ENCODE measurements around the gene KIF24.
"Not testable (repeated sequence)": the region's sequence is repeated elsewhere in the genome, so short reads cannot be mapped to it uniquely, and the experiment has no call there.

KIF24 gene

DNA sequence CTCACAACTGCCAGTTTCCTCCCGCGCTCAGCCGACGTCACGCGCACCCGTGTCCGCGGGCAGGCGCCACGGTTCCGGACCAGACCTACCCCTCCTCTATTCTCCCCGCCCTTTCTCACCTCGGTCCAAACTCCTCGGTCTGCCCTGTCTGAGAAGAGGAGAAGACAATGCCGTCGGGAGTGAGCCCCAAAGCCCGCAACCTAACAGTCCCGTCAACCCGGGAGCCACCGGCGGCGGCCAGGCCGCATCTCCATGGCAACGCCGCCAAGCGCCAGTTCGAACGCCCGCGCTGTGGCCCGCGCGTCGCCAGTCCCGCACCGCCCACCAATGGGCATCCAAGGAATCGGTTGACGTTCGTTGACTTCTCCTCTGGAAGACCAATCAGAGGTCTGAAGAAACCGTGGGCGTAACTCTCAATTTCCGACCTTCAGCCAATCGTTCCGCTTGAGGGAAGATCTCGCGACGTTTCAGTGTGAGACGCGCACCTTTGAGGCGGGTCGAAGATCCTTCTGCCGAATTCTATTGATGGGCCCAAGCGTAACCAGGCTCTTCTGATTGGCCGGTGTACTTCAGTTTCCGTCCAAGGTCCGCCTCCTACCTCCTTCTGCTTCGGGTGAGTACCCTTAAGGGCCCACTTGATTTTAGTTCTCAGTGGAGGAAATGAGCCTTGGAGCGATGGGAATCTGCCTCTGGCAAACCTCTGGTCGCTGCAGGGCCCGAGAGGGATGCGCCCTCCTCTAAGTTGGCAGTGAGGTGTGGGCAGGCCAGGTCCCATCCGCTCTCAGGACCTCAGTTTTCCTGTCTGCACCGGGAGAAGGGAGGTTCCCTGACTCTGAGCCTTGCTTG is at the start of gene KIF24, which contains the start of gene NUDT2:
TSS of gene KIF24 (minus strand) at position 282 of the 846 bp plus-strand sequence. CDS start 17,922 bp downstream, outside the sequence.
TSS of gene NUDT2 (plus strand) at position 583 of the 846 bp plus-strand sequence. CDS start 9,471 bp downstream, outside the sequence.
- peak; percentile 85 to 86 for DNase-seq (ENCODE audit: low read depth in 2 of 2)

DNA sequence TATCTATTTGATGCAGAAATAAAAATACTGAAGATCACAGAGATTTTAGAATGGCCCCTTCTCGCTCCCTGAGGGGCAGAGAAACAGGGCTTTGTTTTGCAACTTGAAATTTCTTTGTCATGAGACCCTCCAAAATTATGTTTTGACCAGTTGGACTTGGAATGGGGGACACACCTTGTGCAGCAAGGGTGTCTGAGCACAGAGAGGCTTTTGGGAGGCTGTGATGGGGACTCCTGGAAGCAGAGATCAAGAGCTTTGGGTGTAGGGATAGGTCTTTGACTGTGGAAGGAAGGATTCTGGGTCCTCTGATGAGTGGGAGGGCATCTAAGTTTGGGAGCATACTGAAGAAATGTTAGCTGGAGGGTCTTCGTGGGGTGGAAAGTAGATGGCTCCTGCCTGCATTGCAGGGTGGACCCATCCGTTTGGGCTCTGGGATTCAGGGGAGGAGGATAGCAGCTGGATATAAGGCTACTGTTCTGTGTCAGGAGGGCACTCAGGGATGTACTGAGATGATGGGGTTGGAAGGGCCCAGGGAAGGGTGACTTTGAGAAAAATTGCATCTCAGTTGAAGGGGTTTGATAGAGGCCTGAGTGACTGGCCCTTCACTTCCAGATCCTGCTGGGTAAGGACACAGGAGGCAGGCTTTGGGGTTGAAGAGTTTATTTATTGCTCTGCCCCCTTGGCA is 49.5 kb upstream of the KIF24 start:
- DNase-seq (ENCODE audit: low read depth in 2 of 2) = no peak

GRCh38 chr9:34377404-34377746 is 48.3 kb upstream of the KIF24 start:
- DNase-seq (ENCODE audit: low read depth in 2 of 2) = no peak

- DNase-seq (ENCODE audit: low read depth in 2 of 2) = peak; percentile 86 to 93
These were observed 47.7 kb upstream of the KIF24 start, which contains the start of gene MYORG for GRCh38 chr9:34376596-34377403. Gene MYORG, minus strand, starts transcription at chr9:34376898. Its CDS starts 3,955 bp downstream, at chr9:34372943.

DNA sequence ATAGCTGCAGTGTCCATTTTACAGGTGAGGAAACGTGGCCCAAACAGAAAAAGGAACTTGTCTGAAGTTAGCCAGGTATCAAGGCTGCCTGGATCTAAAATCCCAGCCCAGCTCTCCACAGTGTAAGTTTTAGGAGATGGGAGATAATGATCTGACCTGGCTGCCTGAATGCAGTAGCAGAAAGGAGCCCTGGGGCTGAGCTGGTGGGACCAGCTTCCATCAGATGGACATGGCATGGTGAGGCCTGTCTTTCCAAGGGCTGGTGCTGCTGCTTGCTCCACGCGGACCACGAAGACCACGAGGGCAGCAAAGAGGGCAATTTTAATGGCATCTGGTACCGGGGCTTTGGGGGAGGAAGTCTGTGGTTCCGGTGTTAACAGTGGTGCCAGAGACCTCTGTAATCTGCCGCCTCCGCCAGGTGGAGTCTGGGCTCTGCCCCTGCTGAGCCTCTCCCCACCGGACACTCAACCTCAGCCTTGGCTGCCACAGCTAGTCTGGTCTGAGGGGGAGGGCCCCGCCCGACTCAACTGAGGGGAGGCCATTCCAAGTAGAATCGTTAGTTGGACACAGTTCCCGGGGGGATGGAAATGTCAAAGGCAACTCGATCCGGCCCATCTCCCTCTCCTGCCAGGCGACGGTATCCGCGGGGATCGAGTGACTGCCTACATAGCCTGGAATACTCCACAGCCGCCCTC is 47.0 kb upstream of the KIF24 start:
- no peak for DNase-seq (ENCODE audit: low read depth in 2 of 2)

DNA sequence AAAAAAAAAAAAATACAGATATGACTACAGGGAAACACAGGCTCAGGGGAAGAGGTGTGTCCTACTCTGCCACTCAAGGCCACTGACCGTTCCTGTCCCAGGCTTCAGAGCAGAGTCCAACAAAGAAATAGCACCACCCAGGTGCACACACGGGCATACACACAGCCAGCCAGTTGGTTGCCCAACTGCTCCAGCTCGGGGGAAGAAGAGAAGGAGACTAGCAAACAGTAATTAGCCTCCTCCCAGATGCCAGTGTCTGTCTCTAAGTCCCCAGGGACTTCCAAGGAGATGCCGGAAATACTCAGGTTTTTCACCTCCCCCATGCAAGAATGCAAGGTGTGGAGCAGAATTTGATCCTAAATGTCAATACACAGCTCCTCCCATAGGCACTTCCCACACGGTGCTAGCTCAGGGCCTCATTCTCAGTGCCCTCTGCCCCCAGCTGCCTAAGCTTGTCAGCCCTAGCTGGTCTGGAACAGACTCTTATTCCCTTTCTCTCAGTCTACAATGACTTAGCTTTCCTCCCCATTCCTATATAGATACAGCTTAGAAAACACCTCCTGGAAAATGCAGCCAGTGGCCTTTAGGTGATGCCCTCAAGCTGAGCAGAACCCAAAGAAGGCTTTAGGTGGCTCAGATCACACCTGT is 46.0 kb upstream of the KIF24 start:
- no peak for DNase-seq (ENCODE audit: low read depth in 2 of 2)

DNA sequence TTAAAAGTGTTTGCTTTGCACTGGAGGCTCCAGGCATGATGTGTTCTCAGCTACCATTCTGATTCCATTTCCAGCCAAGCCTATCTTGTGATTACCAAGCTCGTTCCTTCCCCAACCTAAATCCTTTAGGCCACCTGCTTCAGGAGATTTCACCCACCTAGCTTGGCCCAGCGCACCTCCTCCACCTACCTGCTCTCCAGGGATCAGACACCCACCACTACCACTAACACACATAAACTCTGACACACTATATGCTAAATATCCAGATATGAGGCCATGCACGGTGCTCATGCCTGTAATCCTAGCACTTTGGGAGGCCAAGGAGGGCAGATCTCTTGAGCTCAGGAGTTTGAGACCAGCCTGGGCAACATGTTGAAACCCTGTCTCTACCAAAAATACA is 45.3 kb upstream of the KIF24 start:
- no peak for DNase-seq (ENCODE audit: low read depth in 2 of 2)

DNA sequence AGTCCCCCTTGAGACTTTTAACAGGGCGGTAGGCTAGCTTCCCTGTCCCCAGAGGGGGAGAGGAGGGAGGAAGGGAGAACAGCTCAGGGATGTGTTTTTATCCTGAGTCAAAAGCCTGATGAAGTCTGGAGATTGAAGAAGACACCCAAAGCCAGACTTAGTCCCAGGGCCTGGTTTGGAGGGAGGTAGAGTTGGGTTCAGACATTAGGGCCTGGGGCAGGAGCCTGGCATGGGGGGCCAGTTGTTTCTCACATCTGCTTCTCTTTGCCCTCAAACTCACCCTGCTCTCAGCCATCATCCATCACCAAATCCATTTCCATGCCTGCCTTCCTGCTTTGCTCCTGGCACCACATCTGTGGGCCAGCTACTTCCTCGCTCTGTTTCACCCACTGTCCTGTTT is 44.7 kb upstream of the KIF24 start:
- no peak for DNase-seq (ENCODE audit: low read depth in 2 of 2)

DNA sequence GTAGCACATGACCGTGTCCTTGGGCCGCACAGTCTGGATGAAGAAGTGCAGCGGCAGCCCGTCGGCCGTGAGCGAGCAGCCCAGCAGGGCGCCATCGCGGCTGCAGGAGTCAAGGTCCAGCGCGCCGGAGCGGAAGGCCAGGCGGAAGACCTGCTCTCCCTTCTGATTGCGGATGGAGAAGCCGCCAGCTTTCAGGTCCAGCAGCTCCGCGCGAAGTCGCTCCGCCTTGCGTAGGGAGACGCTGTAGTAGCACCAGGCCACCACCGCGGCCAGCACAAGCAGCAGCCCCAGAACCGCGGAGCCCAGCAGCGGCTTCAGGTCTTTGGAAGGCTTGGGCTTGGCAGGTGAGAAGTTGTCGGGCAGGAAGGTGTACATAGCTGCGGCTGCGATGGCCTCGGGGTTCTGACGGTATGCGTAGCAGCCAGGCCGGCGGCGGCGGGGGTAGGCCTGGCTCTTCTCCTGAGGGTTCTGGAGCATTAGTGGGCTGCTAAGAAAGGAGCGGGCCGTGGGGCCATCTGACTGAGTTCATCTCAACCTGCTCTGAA is 43.5 kb upstream of the KIF24 start:
- no peak for DNase-seq (ENCODE audit: low read depth in 2 of 2)

DNA sequence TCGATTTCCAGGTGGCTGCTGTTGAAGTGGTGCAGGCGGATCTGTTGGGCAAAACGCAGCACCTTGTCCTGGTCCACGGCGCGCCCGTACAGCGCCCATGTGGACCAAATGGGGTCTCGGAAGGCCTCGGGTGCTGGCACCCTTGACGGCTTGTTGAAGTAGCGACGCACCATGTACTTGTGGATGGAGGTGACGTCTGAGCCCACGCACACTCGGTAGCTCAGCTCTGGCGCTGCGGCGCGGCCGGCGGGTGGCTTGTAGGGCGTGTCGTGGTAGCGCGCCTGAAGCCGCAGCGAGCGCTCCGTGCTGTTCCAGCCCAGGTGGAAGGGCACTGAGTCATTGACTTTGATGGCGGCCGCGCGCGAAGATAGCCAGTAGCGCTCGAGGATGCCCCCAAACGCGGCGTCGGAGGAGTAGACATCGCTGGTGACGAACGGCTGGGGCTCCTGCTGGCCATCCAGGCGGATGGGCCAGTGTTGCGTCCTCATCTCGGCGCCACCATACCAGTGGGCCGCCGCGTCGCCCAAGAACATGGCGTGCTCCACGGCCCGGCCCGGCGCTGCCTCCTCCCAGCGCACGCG is 42.9 kb upstream of the KIF24 start:
- no peak for DNase-seq (ENCODE audit: low read depth in 2 of 2)

- no peak for DNase-seq (ENCODE audit: low read depth in 2 of 2)
These were observed 42.2 kb upstream of the KIF24 start for GRCh38 chr9:34370970-34371880.

DNA sequence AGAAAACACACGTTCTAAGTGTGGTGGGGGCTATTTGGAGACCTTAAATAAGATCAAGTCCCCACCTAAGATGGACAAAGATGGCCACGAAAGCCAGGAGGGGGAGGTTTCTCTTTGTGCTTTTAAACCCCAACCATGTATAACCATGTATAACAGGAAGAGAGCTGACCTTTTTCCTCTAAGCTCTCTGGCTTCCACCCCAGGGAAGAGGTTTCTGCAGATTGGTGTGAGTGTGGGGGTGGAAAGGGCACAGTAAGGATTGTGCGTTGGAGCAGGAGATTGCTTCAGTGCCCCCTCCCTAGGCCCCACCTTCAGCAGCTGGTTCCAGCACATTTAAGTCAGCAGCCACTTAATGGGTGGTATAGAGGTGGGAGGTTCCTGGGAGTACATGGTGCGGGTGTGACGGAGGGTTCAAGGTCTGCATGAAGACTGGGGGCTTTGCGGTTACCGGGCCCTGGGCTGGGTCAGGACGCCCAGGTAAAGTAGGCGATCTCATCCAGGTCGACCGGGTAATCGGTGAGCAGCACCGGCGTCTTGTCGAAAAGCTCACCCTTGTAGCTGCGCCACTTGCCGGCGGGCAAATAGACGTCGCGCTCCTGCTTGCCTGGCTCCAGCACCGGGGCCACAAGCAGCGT is 41.4 kb upstream of the KIF24 start:
- no peak for DNase-seq (ENCODE audit: low read depth in 2 of 2)

GRCh38 chr9:34369636-34370035 is 40.6 kb upstream of the KIF24 start:
- no peak for DNase-seq (ENCODE audit: low read depth in 2 of 2)

DNA sequence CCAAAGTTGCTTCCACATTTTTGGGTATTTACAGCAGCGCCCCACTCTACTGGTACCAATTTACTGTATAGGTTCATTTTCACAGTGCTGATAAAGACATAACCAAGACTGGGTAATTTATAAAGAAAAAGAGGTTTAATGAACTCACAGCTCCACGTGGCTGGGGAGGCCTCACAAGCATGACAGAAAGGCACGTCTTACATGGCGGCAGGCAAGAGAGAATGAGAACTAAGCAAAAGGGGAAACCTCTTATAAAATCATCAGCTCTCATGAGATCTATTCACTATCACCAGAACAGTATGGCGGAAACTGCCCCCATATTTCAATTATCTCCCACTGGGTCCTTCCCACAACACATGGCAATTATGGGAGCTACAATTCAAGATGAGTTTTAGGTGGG is 39.7 kb upstream of the KIF24 start:
- not testable (repeated sequence) for DNase-seq (ENCODE audit: low read depth in 2 of 2)

DNA sequence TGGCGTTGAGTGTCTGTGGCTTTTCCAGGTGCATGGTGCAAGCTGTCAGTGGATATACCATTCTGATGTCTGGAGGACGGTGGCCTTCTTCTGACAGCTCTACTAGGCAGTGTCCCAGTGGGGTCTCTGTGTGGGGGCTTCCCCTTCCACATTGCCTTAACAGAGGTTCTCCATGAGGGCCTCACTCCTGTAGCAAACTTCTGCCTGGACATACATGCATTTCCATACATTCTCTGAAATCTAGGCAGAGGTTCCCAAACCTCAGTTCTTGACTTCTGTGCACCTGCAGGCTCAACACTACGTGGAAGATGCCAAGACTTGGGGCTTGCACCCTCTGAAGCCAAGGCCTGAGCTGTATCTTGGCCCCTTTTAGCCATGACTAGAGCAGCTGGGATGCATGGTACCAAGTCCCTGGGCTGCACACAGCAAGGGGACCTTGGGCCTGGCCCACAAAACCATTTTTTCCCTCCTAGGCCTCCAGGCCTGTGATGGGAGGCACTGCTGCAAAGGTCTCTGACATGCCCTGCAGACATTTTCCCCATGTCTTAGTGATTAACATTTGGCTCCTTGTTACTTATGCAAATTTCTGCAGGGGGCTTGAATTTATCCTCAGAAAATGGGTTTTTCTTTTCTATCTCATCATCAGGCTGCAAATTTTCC is 38.8 kb upstream of the KIF24 start:
- not testable (repeated sequence) for DNase-seq (ENCODE audit: low read depth in 2 of 2)

DNA sequence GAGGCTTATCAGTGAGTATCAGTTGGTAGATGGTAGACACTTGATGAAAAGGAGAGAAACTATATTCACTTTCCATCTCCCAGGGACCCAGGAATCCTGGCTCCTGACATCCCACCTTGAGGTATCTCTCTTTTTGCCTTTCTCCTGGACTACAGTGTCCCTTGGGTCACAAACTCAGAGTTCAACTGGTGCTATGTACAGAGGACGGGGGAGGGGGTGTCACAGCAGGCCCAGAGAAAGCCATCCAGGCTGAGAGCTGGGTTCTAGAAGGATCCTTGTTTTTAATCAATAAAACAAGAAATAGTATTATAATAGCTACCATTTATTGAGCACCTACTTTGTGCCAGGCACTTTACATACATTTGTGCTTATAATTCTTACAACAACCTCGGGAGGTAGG is 37.3 kb upstream of the KIF24 start:
- DNase-seq (ENCODE audit: low read depth in 2 of 2) = no peak

DNA sequence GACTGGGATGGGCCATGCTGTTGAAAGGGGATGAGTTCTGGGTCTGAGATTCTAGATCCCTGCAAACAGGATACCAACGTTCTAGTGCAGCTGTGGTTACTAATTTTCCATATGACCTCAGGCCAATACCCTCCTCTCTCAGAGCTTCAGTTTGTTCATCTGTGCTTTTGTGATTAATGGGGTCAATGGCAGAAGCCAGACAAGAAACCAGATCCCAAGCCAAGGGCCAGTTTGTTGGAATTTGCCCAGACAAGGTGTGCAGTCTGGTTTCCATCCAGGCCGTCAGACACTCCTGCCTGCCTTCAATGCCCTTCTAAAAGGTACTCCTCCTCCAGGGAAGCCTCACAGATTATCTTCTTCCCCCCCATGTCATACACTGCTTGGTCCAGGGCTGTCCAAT is 36.2 kb upstream of the KIF24 start:
- no peak for DNase-seq (ENCODE audit: low read depth in 2 of 2)

Data from stimulated activated CD8-positive, alpha-beta memory T cell treated with anti-CD3 and anti-CD28 coated beads, Interleukin-7, amount 100 ng/mL, for 1 hour (primary cell).